HCT116 (cell line): ENCODE results near the gene LNPK. TPM values are rescaled to one million over a fixed set of nuclear protein-coding genes. Genes with fewer than 3 reads are reported as not detected.

Experiments used
- ATAC-seq: fragments of 200-7000 bp; cut with Tn5 transposase; 2 replicates; pipeline ENCODE4 v1.9.1; 2020; ENCODE audit warnings: mild to moderate bottlenecking, moderate library complexity
- BruUV-seq: library from RNA; stranded (reverse); fragments of 400-500 nt; replicated peaks from 2 replicates; lab custom pipeline; 2021; lab: Mats Ljungman, UMichigan
- CTCF ChIA-PET: fragments of 300-600 bp; sonication (Branson Sonifier 250); formaldehyde crosslinking; loops from one replicate; lab custom pipeline; 2021; ENCODE audit warnings: antibody characterized with exemption; lab: Charles Lee
- POLR2A ChIA-PET: fragments of 300-600, 350-600 bp; sonication (Branson Sonifier 250); formaldehyde crosslinking; loops from one replicate; lab custom pipeline; 2021; ENCODE audit warnings: antibody characterized with exemption; lab: Charles Lee
- RAD21 ChIA-PET, 2 experiments: fragments of 300-600 bp; sonication (Branson Sonifier 250); formaldehyde crosslinking; loops; one replicate each; lab custom pipeline; 2023; ENCODE audit warnings: low total read pairs in 2 of 2; ENCODE audit not compliant: uncharacterized antibody in 2 of 2, unreplicated experiment in 2 of 2, low non-redundant PET in 1 of 2; lab: Charles Lee
- DNase-seq: peaks from one replicate; pipeline ENCODE4 v3.0.0-alpha.2; 2010; ENCODE audit warnings: low read depth, low spot score
- H2AFZ ChIP-seq: fragments of 200-600 bp; shearing (Covaris generic), sonication (generic); 2 replicates; pipeline ENCODE4 v1.6.1; 2017; ENCODE audit warnings: low read depth, mixed run types, mixed read lengths, antibody characterized with exemption, low read length; ENCODE audit not compliant: poor library complexity, severe bottlenecking
- H3K27ac ChIP-seq: 2 replicates; pipeline ENCODE4 v1.5.1; 2012; ENCODE audit warnings: low read depth, low read length
- H3K27me3 ChIP-seq: fragments of 200-600 bp; sonication (generic); 2 replicates; pipeline ENCODE4 v1.6.1; 2016; ENCODE audit warnings: mixed run types, low read length, mixed read lengths; ENCODE audit not compliant: insufficient read depth
- H3K36me3 ChIP-seq, 2 experiments: fragments of 200-500 bp in 1 of 2; fragments of 200-600 bp in 1 of 2; sonication (Bioruptor generic) in 1 of 2; sonication (generic) in 1 of 2; 2 replicates each; pipeline versions ENCODE4 v1.5.1 to v1.6.1; 2014 to 2016; ENCODE audit warnings: low read length in 2 of 2, inconsistent platforms in 1 of 2, mixed read lengths in 1 of 2, mixed run types in 1 of 2; ENCODE audit not compliant: insufficient read depth in 2 of 2, control insufficient read depth in 1 of 2
- H3K4me1 ChIP-seq, 2 experiments: fragments of 200-600 bp in 1 of 2; sonication (generic) in 1 of 2; 2 replicates each; pipeline versions ENCODE4 v1.5.1 to v1.6.1; 2012 to 2017; ENCODE audit warnings: low read length in 2 of 2, inconsistent platforms in 1 of 2, mild to moderate bottlenecking in 1 of 2, mixed read lengths in 1 of 2, mixed run types in 1 of 2, moderate library complexity in 1 of 2; ENCODE audit not compliant: insufficient read depth in 2 of 2, control insufficient read depth in 1 of 2
- H3K4me2 ChIP-seq: fragments of 200-600 bp; sonication (generic); 2 replicates; pipeline ENCODE4 v1.6.1; 2017; ENCODE audit warnings: mixed run types, low read length, mixed read lengths
- H3K4me3 ChIP-seq, 2 experiments: fragments of 200-600 bp in 1 of 2; sonication (generic) in 1 of 2; replicated peaks in 1 of 2; 2 replicates each; pipeline ENCODE4 v1.5.1; 2011 to 2016; ENCODE audit warnings: low read length in 2 of 2, control low read depth in 1 of 2, low read depth in 1 of 2, mild to moderate bottlenecking in 1 of 2, mixed read lengths in 1 of 2, mixed run types in 1 of 2
- H3K79me2 ChIP-seq: fragments of 200-600 bp; sonication (generic); 2 replicates; pipeline ENCODE4 v1.6.1; 2017; ENCODE audit warnings: mild to moderate bottlenecking, mixed run types, low read length, moderate library complexity, mixed read lengths; ENCODE audit not compliant: insufficient read depth
- H3K9ac ChIP-seq: fragments of 200-600 bp; sonication (generic); 2 replicates; pipeline ENCODE4 v1.6.1; 2016; ENCODE audit warnings: low read length, mixed read lengths
- H3K9me2 ChIP-seq: fragments of 200-600 bp; sonication (generic), shearing (Covaris generic); 2 replicates; pipeline ENCODE4 v1.6.1; 2017; ENCODE audit warnings: mixed run types, mild to moderate bottlenecking, moderate library complexity; ENCODE audit not compliant: insufficient read depth
- H3K9me3 ChIP-seq, 2 experiments: fragments of 200-500 bp in 1 of 2; fragments of 200-600 bp in 1 of 2; sonication (Bioruptor generic) in 1 of 2; sonication (generic) in 1 of 2; 2 replicates each; pipeline ENCODE4 v1.6.1; 2014 to 2017; ENCODE audit warnings: low read length in 2 of 2, mixed read lengths in 2 of 2, inconsistent platforms in 1 of 2, low read depth in 1 of 2, mild to moderate bottlenecking in 1 of 2, mixed run types in 1 of 2, moderate library complexity in 1 of 2; ENCODE audit not compliant: control insufficient read depth in 1 of 2, insufficient read depth in 1 of 2
- H4K20me1 ChIP-seq: fragments of 200-600 bp; sonication (generic), shearing (Covaris generic); 2 replicates; pipeline ENCODE4 v1.6.1; 2017; ENCODE audit warnings: mixed run types, mild to moderate bottlenecking, moderate library complexity; ENCODE audit not compliant: insufficient read depth
- CBX3 ChIP-seq: IDR thresholded peaks from 2 replicates; pipeline ENCODE4 v1.6.1; 2012; ENCODE audit warnings: low read depth
- CEBPB ChIP-seq: IDR thresholded peaks from 2 replicates; pipeline ENCODE4 v1.6.1; 2012; ENCODE audit warnings: low read depth
- ELF1 ChIP-seq: IDR thresholded peaks from 2 replicates; pipeline ENCODE4 v1.6.1; 2012; ENCODE audit warnings: low read depth, borderline replicate concordance
- EZH2 ChIP-seq: fragments of 200-600 bp; sonication (generic); IDR thresholded peaks from 2 replicates; pipeline ENCODE4 v1.6.1; 2017; ENCODE audit warnings: antibody characterized with exemption, mixed run types
- EZH2phosphoT487 ChIP-seq: fragments of 200-600 bp; IDR thresholded peaks from 2 replicates; pipeline ENCODE4 v1.6.1; 2018; ENCODE audit warnings: antibody characterized with exemption, borderline replicate concordance
- FOSL1 ChIP-seq: IDR thresholded peaks from 2 replicates; pipeline ENCODE4 v1.6.1; 2012; ENCODE audit warnings: low read depth
- JUND ChIP-seq: IDR thresholded peaks from 2 replicates; pipeline ENCODE4 v1.6.1; 2012
- RAD21 ChIP-seq: IDR thresholded peaks from 2 replicates; pipeline ENCODE4 v1.6.1; 2012; ENCODE audit warnings: low read depth, mild to moderate bottlenecking
- SIN3A ChIP-seq: IDR thresholded peaks from 2 replicates; pipeline ENCODE4 v1.6.1; 2012; ENCODE audit warnings: low read depth
- SP1 ChIP-seq: IDR thresholded peaks from 2 replicates; pipeline ENCODE4 v1.6.1; 2012; ENCODE audit warnings: low read depth
- TCF7L2 ChIP-seq: IDR thresholded peaks from 2 replicates; pipeline ENCODE4 v1.7.0; 2011; ENCODE audit warnings: borderline replicate concordance, inconsistent platforms; ENCODE audit not compliant: insufficient read depth, insufficient read length; ENCODE audit errors: extremely low read depth
- ZFX ChIP-seq: fragments of 450-650 bp; IDR thresholded peaks from 2 replicates; pipeline ENCODE4 v1.6.1; 2017
- ZNF274 ChIP-seq: fragments of 200-500 bp; sonication (Bioruptor generic); IDR thresholded peaks from 2 replicates; pipeline ENCODE4 v1.6.1; 2014; ENCODE audit warnings: mild to moderate bottlenecking, low read depth, low read length, inconsistent platforms
- intact Hi-C: fragments of 100-400 bp; cut with micrococcal nuclease; formaldehyde crosslinking; loops from 2 replicates; pipeline ENCODE4 v1.10.0; 2022
- total RNA-seq: library from RNA; stranded (reverse); gene quantifications from one replicate; pipeline ENCODE4 v1.2.1, GENCODE V29; 2021; ENCODE audit not compliant: unreplicated experiment
- TF ChIP-seq, protein P1 (sequence below): IDR thresholded peaks from 2 replicates; pipeline ENCODE4 v1.6.1; 2012; ENCODE audit warnings: low read depth
- TF ChIP-seq, protein P2 (sequence below): IDR thresholded peaks from 2 replicates; pipeline ENCODE4 v1.6.1; 2012

Gene LNPK
- total RNA-seq, 1 experiment from 2014 or later, result 22.3 TPM

DNA sequence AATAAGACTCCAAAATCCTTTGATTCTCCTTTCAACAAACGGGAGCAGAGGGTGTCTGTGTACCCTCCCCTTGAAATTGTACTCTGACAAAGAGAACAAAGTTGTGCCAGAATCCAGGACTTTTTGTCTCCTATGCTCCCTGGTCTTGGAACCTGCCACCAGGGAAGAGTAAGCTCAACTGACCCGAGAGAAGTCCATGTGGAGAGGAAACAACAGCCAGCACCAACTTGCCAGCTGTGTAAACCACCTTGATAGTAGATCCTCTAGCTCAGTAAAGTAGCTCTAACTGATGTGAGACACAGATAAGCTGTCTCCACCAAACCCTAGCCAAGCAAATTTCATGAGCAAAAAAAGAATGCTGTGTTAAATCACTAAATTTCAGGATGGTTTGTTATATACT lies 46.9 kb downstream of the LNPK start:
- DNase-seq, result no peak
- H2AFZ ChIP-seq, result no peak overlapping the region
- no peaks in the 10 kb centered on the region for H3K27me3 ChIP-seq
- no peak overlapping the region for H3K4me2 ChIP-seq
- POLR2A ChIA-PET, result no interaction called here
- no peak overlapping the region for H3K9ac ChIP-seq
- TF ChIP-seq RAD21 (no peak), CEBPB (no peak), SP1 (no peak), SIN3A (no peak), EZH2phosphoT487 (no peak), TCF7L2 (no peak)
- TF ChIP-seq, protein P1, sequence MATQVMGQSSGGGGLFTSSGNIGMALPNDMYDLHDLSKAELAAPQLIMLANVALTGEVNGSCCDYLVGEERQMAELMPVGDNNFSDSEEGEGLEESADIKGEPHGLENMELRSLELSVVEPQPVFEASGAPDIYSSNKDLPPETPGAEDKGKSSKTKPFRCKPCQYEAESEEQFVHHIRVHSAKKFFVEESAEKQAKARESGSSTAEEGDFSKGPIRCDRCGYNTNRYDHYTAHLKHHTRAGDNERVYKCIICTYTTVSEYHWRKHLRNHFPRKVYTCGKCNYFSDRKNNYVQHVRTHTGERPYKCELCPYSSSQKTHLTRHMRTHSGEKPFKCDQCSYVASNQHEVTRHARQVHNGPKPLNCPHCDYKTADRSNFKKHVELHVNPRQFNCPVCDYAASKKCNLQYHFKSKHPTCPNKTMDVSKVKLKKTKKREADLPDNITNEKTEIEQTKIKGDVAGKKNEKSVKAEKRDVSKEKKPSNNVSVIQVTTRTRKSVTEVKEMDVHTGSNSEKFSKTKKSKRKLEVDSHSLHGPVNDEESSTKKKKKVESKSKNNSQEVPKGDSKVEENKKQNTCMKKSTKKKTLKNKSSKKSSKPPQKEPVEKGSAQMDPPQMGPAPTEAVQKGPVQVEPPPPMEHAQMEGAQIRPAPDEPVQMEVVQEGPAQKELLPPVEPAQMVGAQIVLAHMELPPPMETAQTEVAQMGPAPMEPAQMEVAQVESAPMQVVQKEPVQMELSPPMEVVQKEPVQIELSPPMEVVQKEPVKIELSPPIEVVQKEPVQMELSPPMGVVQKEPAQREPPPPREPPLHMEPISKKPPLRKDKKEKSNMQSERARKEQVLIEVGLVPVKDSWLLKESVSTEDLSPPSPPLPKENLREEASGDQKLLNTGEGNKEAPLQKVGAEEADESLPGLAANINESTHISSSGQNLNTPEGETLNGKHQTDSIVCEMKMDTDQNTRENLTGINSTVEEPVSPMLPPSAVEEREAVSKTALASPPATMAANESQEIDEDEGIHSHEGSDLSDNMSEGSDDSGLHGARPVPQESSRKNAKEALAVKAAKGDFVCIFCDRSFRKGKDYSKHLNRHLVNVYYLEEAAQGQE, result no peak
- no peaks in the 10 kb centered on the region for H3K9me3 ChIP-seq
- H3K36me3 ChIP-seq, result no peaks in the 10 kb centered on the region
- no peak overlapping the region for H3K4me3 ChIP-seq
- H3K9me2 ChIP-seq, result no peaks in the 10 kb centered on the region
- H3K79me2 ChIP-seq, result no peaks in the 10 kb centered on the region
- H3K4me1 ChIP-seq, result no peaks in the 10 kb centered on the region
- intact Hi-C loops, result no loop called here
- no peak overlapping the region for H3K27ac ChIP-seq
- BruUV-seq, result no TSS peak
- ATAC-seq, result no peak
- H4K20me1 ChIP-seq, result no peaks in the 10 kb centered on the region
- CTCF ChIA-PET, result no interaction called here
- RAD21 ChIA-PET, result no interaction called here

DNA sequence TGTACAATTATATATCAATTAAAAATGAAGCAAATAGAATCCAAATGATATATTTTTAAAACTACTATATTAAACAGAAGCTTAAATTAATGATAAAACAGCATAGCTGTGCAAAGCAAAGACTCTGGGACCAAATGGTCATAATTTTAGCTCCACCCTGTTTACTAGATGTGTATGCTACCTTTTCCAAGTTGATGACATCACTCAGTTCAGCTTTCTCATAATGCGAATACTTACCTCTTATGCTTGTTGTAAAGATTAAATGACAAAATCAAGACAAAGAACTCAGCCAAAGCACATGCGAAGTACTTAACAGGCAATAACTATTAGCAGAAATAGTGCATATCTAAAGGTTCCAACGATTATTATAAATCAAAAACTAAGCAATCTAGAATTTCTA lies 51.6 kb downstream of the LNPK start:
- POLR2A ChIA-PET, result no interaction called here
- intact Hi-C loops, result no loop called here
- Histone ChIP-seq H3K9me2 (no peaks in the 10 kb centered on the region), H3K9me3 (no peaks in the 10 kb centered on the region), H3K36me3 (no peaks in the 10 kb centered on the region), H3K27ac (no peak overlapping the region), H3K79me2 (no peaks in the 10 kb centered on the region), H3K27me3 (no peaks in the 10 kb centered on the region), H2AFZ (no peak overlapping the region), H4K20me1 (no peaks in the 10 kb centered on the region), H3K4me2 (no peak overlapping the region), H3K4me1 (no peaks in the 10 kb centered on the region), H3K9ac (no peak overlapping the region), H3K4me3 (no peak overlapping the region)
- TF ChIP-seq ZFX (no peak), FOSL1 (no peak), SIN3A (no peak), ELF1 (no peak), RAD21 (no peak), ZNF274 (no peak), CBX3 (no peak), TCF7L2 (no peak), SP1 (no peak), JUND (no peak), EZH2 (no peak)
- TF ChIP-seq, protein P1, result no peak
- TF ChIP-seq, protein P2, sequence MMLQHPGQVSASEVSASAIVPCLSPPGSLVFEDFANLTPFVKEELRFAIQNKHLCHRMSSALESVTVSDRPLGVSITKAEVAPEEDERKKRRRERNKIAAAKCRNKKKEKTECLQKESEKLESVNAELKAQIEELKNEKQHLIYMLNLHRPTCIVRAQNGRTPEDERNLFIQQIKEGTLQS, result no peak
- ATAC-seq (no peak), DNase-seq (no peak)
- RAD21 ChIA-PET, result no interaction called here
- BruUV-seq, result no TSS peak
- CTCF ChIA-PET, result no interaction called here
